Motor neuron (in vitro differentiated cells): Measurements from ENCODE around the gene AP1G2. TPM values are rescaled to one million over a fixed set of nuclear protein-coding genes. Genes with fewer than 3 reads are reported as not detected.
"Not testable (repeated sequence)": the region's sequence is repeated elsewhere in the genome, so short reads cannot be mapped to it uniquely, and the experiment has no call there.

Source experiments
- ATAC-seq, 8 experiments: fragments of 200-7000 bp; cut with Tn5 transposase; replicated peaks in 6 of 8; 2 replicates each; pipeline ENCODE4 v1.8.0; 2021; ENCODE audit warnings: mild to moderate bottlenecking in 8 of 8, moderate library complexity in 8 of 8
- H3K27ac ChIP-seq, 2 donors: fragments of 250-450 bp; sonication (Bioruptor Pico); 2 replicates each; pipeline ENCODE4 v1.9.0; 2021; ENCODE audit warnings: antibody characterized with exemption in 2 of 2, mild to moderate bottlenecking in 2 of 2, moderate library complexity in 1 of 2
- H3K4me1 ChIP-seq, 2 donors: fragments of 250-450 bp; sonication (Bioruptor Pico); replicated peaks in 1 of 2; 2 replicates each; pipeline ENCODE4 v1.6.1; 2021; ENCODE audit warnings: antibody characterized with exemption in 2 of 2, mild to moderate bottlenecking in 2 of 2, moderate library complexity in 1 of 2
- H3K4me3 ChIP-seq, 5 donors: fragments of 250-450 bp; sonication (Bioruptor Pico); 2 replicates each; pipeline ENCODE4 v1.9.0; 2021; ENCODE audit warnings: antibody characterized with exemption in 5 of 5, mild to moderate bottlenecking in 5 of 5, moderate library complexity in 4 of 5
- WGBS, 10 experiments: fragments of 450-650 bp; shearing (Covaris generic); methylation state at CpG; one replicate each; pipeline ENCODE4 v1.0.0; 2022; 5-methylcytosine and 5-hydroxymethylcytosine counted together
- in situ Hi-C, 9 experiments: fragments of 400-800 bp; cut with MboI; loops; one replicate each; pipeline ENCODE4 v1.15.0; 2021; ENCODE audit warnings: low sequenced_read_pairs in 9 of 9, low pct_unique_long_range_greater_than_20kb in 2 of 9; ENCODE audit not compliant: unreplicated experiment in 9 of 9
- total RNA-seq, 8 experiments: library from RNA; unstranded; fragments of 300-600 nt; gene quantifications; 2 replicates each; pipeline versions ENCODE4 v1.2.3 to v1.2.4, GENCODE V29; 2022

Gene AP1G2
- total RNA-seq, 8 experiments from 2014 or later = 7.5 to 125 (median 25.5) TPM

GRCh38 chr14:23584527-23585203, 17.1 kb upstream of the AP1G2 start:
- in situ Hi-C loops, H3K27ac ChIP-seq, ATAC-seq, H3K4me1 ChIP-seq, H3K4me3 ChIP-seq: not testable (repeated sequence)
- no CpG with 5 or more reads among the region's 26 CpGs for WGBS, 10 experiments

GRCh38 chr14:23583761-23584526, 16.4 kb upstream of the AP1G2 start:
- ATAC-seq, H3K27ac ChIP-seq, in situ Hi-C loops, H3K4me1 ChIP-seq, H3K4me3 ChIP-seq: not testable (repeated sequence)
- 42 to 92% (median 73%) methylated on average over 2 to 8 of the region's 25 CpGs; no CpG with 5 or more reads in 3 of the 10 experiments for WGBS, 10 experiments

GRCh38 chr14:23582906-23583760, 15.5 kb upstream of the AP1G2 start:
- Histone ChIP-seq H3K4me1 (peaks cover 7% of the 10 kb centered on the region in 2 donors), H3K4me3 (no peak overlapping the region), H3K27ac (no peak overlapping the region)
- 0 to 83% (median 43%) methylated on average over 1 to 3 of the region's 3 CpGs; no CpG with 5 or more reads in 6 of the 10 experiments for WGBS, 10 experiments
- ATAC-seq = no peak
- in situ Hi-C loops = no loop called here

GRCh38 chr14:23580948-23581281, 13.3 kb upstream of the AP1G2 start:
- in situ Hi-C loops = no loop called here
- no peak for ATAC-seq

GRCh38 chr14:23580152-23580926, 12.7 kb upstream of the AP1G2 start:
- 40 to 100% (median 92%) methylated on average over 1 to 2 of the region's 24 CpGs; no CpG with 5 or more reads in 7 of the 10 experiments for WGBS, 10 experiments
- ATAC-seq = peak in 3 of 8 experiments; percentile 19 to 38 (median 33)
- Histone ChIP-seq H3K4me3 (no peak overlapping the region), H3K27ac (no peak overlapping the region), H3K4me1 (peaks cover 11 to 13% of the 10 kb centered on the region in 2 donors)
- in situ Hi-C loops = no loop called here

More at GRCh38 chr14:23580948-23581281, 13.3 kb upstream of the AP1G2 start:
- no peak overlapping the region for H3K27ac ChIP-seq
- WGBS, 10 experiments = 100% methylated on average over 3 of the region's 8 CpGs; no CpG with 5 or more reads in 9 of the 10 experiments
- peaks cover 11 to 13% of the 10 kb centered on the region in 2 donors for H3K4me1 ChIP-seq
- H3K4me3 ChIP-seq = no peak overlapping the region

DNA sequence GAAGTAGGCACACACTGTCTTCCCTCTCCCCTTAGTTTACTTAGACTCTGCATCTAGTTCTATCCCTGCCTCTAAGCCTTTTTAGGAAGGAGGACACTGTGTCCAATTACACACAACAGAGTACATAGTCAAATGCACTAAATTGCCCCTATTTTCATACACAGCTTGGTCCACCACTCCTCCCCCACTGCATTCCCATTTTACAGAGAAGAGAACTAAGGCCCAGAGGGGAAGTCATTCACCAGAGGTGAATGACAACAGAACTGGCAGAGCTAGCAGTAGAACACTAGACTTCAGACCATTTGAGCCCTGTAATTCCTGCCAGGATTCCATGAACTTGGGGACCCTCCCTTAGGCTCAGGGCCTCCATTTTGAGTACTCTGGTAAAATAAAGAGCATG, 12.1 kb upstream of the AP1G2 start:
- peaks cover 11 to 13% of the 10 kb centered on the region in 2 donors for H3K4me1 ChIP-seq
- H3K4me3 ChIP-seq = peak overlapping the region in 2 of 5 donors; percentile 42 to 49
- in situ Hi-C loops = no loop called here
- ATAC-seq = no peak
- H3K27ac ChIP-seq = peak overlapping the region; percentile 82 to 96

DNA sequence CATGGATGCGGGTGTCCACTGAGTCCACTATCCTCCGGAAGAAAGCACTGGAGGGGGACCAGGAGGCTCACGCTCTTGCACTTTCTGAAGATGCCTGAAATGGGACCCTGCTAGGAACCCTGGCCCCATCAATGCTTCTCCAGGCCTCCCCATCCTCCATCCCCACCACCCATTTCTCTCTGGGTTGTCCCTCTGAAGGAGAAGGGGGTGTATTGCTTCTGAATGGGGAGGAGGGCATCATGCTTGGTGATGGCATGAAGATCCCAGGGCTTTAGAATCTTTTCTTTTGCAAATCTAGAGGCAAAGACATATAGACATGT, 11.7 kb upstream of the AP1G2 start:
- peak overlapping the region; percentile 42 to 78 (median 49) for H3K4me3 ChIP-seq
- no peak for ATAC-seq
- in situ Hi-C loops = no loop called here
- WGBS, 10 experiments = 40 to 80% methylated on average over 1 of the region's 3 CpGs; no CpG with 5 or more reads in 8 of the 10 experiments
- H3K27ac ChIP-seq = peak overlapping the region; percentile 82 to 96
- H3K4me1 ChIP-seq = peaks cover 11 to 13% of the 10 kb centered on the region in 2 donors

DNA sequence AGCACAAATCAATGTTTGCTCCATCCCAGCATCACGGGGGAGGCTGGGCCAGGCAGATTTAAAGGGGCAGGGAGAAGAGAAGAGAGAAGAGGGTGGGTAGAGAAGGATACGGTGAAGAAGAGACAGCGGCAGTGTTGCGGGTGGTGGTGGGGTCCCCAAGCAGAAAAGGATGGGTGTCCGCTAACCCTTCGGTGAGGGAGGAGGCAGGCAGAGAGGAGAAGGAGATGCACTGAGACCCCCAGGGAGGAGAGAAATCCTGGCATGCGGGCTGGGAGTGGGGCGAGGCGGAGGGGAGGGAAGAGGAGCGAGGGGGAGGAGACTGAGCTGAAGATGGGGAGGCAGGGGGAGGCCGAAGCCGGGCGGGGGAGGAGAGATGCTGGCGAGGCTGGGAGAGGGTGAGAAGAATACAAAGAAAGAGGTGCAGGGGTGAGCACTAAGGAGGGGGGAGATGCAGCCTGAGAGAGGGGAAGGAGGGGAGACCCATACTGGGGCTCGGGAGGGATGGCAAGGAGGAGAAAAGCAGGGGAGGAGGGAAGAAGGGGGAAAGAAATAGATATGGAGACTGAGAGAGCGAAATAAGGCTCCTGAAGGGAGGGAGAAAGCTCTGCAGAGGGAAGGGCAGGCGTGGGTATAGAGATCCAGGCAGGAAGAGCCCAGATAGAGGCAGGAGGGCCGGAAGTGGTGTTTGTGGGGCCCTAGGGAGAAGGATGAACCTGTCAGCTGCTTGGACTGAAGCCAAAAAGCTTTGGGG, 11.1 kb upstream of the AP1G2 start, which contains the start of gene JPH4:
JPH4 (minus strand) TSS at position 231 of the 751 bp plus-strand sequence. CDS start 1,337 bp downstream, outside the sequence.
- H3K4me3 ChIP-seq = peak within 1 kb of the TSS; percentile 42 to 78 (median 49)
- ATAC-seq = peak in 6 of 8 experiments; percentile 32 to 80 (median 77)
- WGBS, 10 experiments = 0 to 9% (median 3%) methylated on average over 1 to 6 of the region's 18 CpGs; no CpG with 5 or more reads in 6 of the 10 experiments
- H3K4me1 ChIP-seq = peaks cover 12 to 13% of the 10 kb centered on the region in 2 donors
- in situ Hi-C loops = no loop called here
- peak within 1 kb of the TSS; percentile 82 to 96 for H3K27ac ChIP-seq

- H3K4me1 ChIP-seq = peaks cover 13 to 21% of the 10 kb centered on the region in 2 donors
- no CpG with 5 or more reads among the region's 24 CpGs for WGBS, 10 experiments
- peak in 6 of 8 experiments; percentile 6 to 69 (median 64) for ATAC-seq
- H3K27ac ChIP-seq = peak overlapping the region; percentile 82 to 96
- in situ Hi-C loops = no loop called here
- peak overlapping the region; percentile 42 to 78 (median 49) for H3K4me3 ChIP-seq
Observed at GRCh38 chr14:23577710-23578392, 10.3 kb upstream of the AP1G2 start.

- Histone ChIP-seq H3K27ac (peak overlapping the region in 1 of 2 donors; percentile 96), H3K4me3 (peak overlapping the region; percentile 42 to 78 (median 49)), H3K4me1 (peaks cover 13 to 26% of the 10 kb centered on the region in 2 donors)
- in situ Hi-C loops = no loop called here
- WGBS, 10 experiments = 0% methylated on average over 1 of the region's 67 CpGs; no CpG with 5 or more reads in 9 of the 10 experiments
- peak; percentile 8 to 36 (median 28) for ATAC-seq
Observed at GRCh38 chr14:23577004-23577681, 9.6 kb upstream of the AP1G2 start.
